ENCODE results near the gene C1orf21.

- TF ChIP-seq POLR2A (IDR thresholded peaks at IDR 0.05; ENCODE audit: low read depth, low read length) = no peak
- TF ChIP-seq TAF1 (IDR thresholded peaks at IDR 0.05; ENCODE audit: borderline replicate concordance, low read depth, low read length) = no peak
Measured at GRCh38 chr1:184424157-184424556, 37.3 kb downstream of the C1orf21 start.
